Ovary (tissue), 3 donors: ENCODE results near the gene MYH15.

Experiments used
- EP300 ChIP-seq: sonication (generic); formaldehyde crosslinking; IDR thresholded peaks from one replicate; pipeline ENCODE4 v1.6.1; 2017; ENCODE audit warnings: antibody characterized with exemption
- POLR2A ChIP-seq: fragments of 450-650 bp; IDR thresholded peaks from one replicate; pipeline ENCODE4 v1.6.1; 2017; ENCODE audit warnings: antibody characterized with exemption, mild to moderate bottlenecking, moderate library complexity
- TF ChIP-seq, protein P1 (sequence below), 3 donors: fragments of 450-650 bp in 2 of 3; fragments of 200-600 bp in 1 of 3; IDR thresholded peaks; one replicate each; pipeline versions ENCODE4 v1.5.1 to v1.8.0; 2016 to 2022; ENCODE audit warnings: antibody characterized with exemption in 3 of 3, mild to moderate bottlenecking in 1 of 3
- donor health status: DM: no; HTN: no; CAD: no.

DNA sequence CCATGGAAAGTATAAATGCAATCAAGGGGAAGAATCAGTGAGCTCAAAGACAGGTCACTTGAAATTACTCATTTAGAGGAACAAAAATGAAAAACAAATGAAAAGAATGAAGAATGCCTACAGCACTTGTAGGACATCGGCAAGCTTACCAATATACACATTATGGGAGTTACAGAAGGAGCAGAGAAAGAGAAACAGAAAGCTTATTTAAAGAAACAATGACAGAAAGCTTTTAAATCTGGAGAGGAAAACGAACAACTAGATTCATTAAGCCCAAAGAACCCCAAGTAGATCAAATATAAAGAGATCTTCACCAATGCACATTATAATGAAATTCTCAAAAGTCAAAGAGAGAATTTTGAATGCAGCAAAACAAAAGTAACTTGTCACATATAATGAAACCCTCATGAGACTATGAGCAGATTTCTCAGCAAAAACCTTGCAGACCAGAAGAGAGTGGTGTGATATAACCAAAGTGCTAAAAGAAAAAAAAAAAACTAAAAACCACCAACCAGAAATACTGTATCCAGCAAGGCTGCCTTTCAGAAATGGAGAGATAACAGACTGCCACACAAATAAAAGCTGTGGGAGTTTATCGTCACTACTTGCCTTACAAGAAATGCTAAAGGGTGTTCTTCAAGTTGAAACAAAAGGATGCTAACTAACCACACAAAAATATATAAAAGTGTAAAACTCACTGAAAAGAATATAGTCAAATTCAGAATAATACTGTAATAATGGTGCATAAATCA is 63.1 kb downstream of the MYH15 start:
- no peak for TF ChIP-seq EP300
- no peak for TF ChIP-seq POLR2A
- TF ChIP-seq, protein P1, sequence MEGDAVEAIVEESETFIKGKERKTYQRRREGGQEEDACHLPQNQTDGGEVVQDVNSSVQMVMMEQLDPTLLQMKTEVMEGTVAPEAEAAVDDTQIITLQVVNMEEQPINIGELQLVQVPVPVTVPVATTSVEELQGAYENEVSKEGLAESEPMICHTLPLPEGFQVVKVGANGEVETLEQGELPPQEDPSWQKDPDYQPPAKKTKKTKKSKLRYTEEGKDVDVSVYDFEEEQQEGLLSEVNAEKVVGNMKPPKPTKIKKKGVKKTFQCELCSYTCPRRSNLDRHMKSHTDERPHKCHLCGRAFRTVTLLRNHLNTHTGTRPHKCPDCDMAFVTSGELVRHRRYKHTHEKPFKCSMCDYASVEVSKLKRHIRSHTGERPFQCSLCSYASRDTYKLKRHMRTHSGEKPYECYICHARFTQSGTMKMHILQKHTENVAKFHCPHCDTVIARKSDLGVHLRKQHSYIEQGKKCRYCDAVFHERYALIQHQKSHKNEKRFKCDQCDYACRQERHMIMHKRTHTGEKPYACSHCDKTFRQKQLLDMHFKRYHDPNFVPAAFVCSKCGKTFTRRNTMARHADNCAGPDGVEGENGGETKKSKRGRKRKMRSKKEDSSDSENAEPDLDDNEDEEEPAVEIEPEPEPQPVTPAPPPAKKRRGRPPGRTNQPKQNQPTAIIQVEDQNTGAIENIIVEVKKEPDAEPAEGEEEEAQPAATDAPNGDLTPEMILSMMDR (IDR thresholded peaks at IDR 0.05), result no peak
